Activated T-cell treated with anti-CD3 and anti-CD28 coated beads, Interleukin-2, amount 50 U/mL, for 4 hours (primary cell): ENCODE measurements around the gene TBC1D16. TPM values are rescaled to one million over a fixed set of nuclear protein-coding genes. Genes with fewer than 3 reads are reported as not detected.
A peak's percentile ranks its signal among the peaks of the same experiment; 100 is the strongest.

Source experiments
- ATAC-seq, 2 donors: fragments of 200-7000 bp; cut with Tn5 transposase; one replicate each; pipeline ENCODE4 v1.10.0; 2021
- DNase-seq: peaks from one replicate; pipeline ENCODE4 v3.0.0-alpha.2; 2020
- H3K27me3 Mint-ChIP-seq: one replicate; pipeline ENCODE4 v1.8.0; 2021; ENCODE audit warnings: low read depth, mixed read lengths
- H3K36me3 Mint-ChIP-seq: one replicate; pipeline ENCODE4 v1.8.0; 2022; ENCODE audit warnings: mixed read lengths; ENCODE audit not compliant: insufficient read depth
- H3K4me1 Mint-ChIP-seq: one replicate; pipeline ENCODE4 v1.8.0; 2021; ENCODE audit warnings: low read depth, mixed read lengths
- H3K4me3 Mint-ChIP-seq: one replicate; pipeline ENCODE4 v1.8.0; 2021; ENCODE audit warnings: mild to moderate bottlenecking, moderate library complexity, mixed read lengths
- H3K9me3 Mint-ChIP-seq: one replicate; pipeline ENCODE4 v1.8.0; 2021; ENCODE audit warnings: mixed read lengths
- total RNA-seq, 3 donors: library from RNA; stranded (reverse); gene quantifications; one replicate each; pipeline ENCODE4 v1.2.1, GENCODE V29; 2021

Gene TBC1D16
- total RNA-seq, 3 donors from 2014 or later: 2.2 to 3.3 (median 2.6) TPM

DNA sequence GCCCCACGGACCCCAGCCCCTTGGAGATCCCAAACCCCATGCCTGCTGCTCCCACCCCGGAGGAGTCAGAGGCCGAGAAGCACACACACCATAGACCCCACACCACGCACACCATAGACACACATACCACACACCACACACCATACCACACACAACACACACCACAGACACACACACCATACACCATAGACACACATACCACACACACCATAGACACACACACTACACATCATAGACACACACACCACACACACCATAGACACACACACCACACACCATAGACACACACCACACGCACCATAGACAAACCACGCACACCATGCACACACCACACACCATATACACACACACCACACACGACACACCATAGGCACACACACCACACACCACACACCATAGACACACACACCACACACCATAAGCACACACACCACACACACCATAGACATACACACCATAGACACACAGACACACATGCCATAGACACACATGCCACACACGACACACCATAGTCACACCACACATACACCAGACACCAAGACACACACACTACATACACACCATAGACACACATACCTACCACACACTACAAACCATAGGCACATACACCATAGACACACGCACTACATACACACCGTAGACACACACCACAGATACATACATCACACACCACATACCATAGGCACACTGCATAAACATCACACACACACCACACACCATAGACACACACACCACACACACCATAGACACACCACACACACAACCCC is 11.3 kb downstream of the TBC1D16 start:
- ATAC-seq (no peak), DNase-seq (no peak)
- Mint-ChIP-seq H3K4me1 (no peaks in the 10 kb centered on the region), H3K27me3 (peaks cover 2% of the 10 kb centered on the region), H3K4me3 (no peak overlapping the region), H3K9me3 (no peaks in the 10 kb centered on the region), H3K36me3 (no peaks in the 10 kb centered on the region)

GRCh38 chr17:80023481-80024205 is 12.0 kb downstream of the TBC1D16 start:
- no peaks in the 10 kb centered on the region for H3K36me3 Mint-ChIP-seq

DNA sequence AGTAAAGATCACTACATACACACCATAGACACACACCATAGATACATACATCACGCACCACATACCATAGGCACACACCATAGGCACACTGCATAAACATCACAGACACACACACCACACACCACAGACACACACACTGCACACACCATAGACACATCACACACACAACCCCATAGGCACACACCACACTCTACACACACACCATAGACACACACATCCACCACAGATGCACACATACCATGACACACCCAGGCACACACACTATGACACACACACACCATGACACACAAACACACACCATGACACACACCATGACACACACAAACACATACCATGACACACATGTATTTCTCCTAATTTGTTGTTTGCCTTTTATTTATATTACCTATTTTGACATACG is 14.1 kb downstream of the TBC1D16 start:
- Mint-ChIP-seq H3K27me3 (no peaks in the 10 kb centered on the region), H3K9me3 (no peaks in the 10 kb centered on the region), H3K36me3 (no peaks in the 10 kb centered on the region), H3K4me3 (no peak overlapping the region), H3K4me1 (no peaks in the 10 kb centered on the region)
- DNase-seq (no peak), ATAC-seq (no peak)

More at GRCh38 chr17:80023481-80024205, 12.0 kb downstream of the TBC1D16 start:
- no peak for DNase-seq
- Mint-ChIP-seq H3K27me3 (peaks cover 2% of the 10 kb centered on the region), H3K9me3 (no peaks in the 10 kb centered on the region), H3K4me3 (no peak overlapping the region), H3K4me1 (no peaks in the 10 kb centered on the region)
- ATAC-seq: no peak

DNA sequence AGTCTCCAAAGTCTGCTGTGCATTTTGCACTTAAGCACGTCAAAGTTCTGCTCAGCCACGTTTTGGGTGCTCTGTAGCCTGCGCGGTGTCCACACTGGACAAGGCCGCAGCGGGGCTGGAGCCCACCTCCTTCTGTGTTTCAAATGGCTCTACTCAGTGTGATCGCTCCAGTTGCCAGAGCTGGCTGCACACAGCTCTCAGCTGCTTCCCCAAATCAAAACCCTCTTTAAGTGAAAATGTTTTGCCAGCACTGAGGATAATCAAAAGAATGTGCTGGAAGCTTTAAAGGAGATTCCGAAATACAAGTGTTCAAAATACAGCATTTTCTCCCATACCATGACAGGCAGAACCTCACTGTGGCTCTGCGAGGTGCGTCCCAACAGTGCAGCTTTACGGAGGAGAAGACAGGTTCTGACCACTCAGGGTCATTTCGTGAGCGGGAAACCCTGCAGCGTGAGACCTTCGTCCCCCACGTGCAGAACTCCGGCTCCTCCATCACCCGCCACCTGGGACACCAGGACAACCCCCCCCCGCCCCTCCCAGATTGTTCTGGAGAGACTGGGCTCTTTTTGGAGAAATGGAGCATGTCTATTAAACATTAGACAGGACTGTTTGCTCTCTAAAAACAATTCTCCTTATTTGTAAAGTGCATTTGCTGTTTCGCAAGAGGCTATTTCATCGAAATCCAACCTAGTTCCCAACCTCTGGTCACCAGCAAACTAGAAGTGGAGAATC is 16.6 kb downstream of the TBC1D16 start:
- H3K9me3 Mint-ChIP-seq: no peaks in the 10 kb centered on the region
- DNase-seq (no peak), ATAC-seq (no peak)
- no peaks in the 10 kb centered on the region for H3K4me1 Mint-ChIP-seq
- H3K4me3 Mint-ChIP-seq: no peak overlapping the region
- H3K27me3 Mint-ChIP-seq: no peaks in the 10 kb centered on the region
- no peaks in the 10 kb centered on the region for H3K36me3 Mint-ChIP-seq

- DNase-seq (no peak), ATAC-seq (no peak)
- Mint-ChIP-seq H3K36me3 (peaks cover 2% of the 10 kb centered on the region), H3K4me1 (no peaks in the 10 kb centered on the region), H3K4me3 (no peak overlapping the region), H3K27me3 (no peaks in the 10 kb centered on the region), H3K9me3 (no peaks in the 10 kb centered on the region)
Observed at GRCh38 chr17:80017226-80018010, 18.3 kb downstream of the TBC1D16 start.

DNA sequence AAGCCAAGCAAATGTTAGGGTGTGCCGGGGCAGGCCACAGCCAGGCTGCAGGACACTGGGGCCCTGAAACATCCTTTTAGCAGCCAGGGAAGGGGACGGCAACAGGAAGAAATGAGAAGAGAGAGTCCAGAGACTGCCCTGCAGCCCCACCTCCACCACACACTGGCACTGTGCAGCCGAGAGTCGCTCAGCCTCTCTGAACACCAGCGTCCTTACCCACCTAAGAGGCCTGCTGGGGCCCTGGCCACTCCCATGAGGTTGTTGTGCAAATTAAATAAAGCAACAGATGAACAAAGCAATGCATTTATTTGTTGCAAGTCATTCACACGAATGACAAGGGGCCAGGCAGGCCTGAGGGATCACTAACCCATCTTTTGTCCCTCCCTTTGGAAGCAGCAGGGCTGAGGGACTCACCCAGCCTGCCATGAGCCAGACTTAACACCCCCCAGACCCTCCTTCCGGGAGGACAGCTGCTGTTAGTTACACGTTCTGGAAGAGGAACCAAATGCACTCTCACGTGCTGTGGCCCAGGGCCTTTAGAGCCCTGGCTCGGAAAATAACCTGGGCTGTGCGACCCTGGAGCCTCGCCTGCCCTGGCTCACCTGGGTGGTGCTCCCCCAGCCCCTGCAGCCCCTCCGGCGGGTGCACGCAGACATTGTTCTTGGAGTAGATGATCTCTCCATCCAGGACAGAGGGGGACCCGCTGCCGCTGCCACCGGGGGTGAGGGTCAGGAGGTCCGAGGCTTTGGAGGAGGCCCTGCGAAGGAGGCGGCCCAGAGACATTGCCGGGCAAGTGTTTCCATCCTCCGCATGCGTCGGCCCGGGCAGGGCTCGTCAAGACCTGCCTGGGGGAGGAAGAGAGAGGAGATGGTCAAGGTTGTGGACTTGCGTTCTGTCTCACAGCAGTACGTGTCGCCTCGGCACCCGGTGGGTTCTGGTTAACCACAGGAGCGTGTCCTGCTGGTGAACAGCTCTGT is 22.6 kb downstream of the TBC1D16 start:
- peaks cover 2% of the 10 kb centered on the region for H3K36me3 Mint-ChIP-seq
- no peaks in the 10 kb centered on the region for H3K9me3 Mint-ChIP-seq
- no peaks in the 10 kb centered on the region for H3K27me3 Mint-ChIP-seq
- no peak overlapping the region for H3K4me3 Mint-ChIP-seq
- no peak for ATAC-seq
- no peak for DNase-seq
- no peaks in the 10 kb centered on the region for H3K4me1 Mint-ChIP-seq

- H3K27me3 Mint-ChIP-seq: no peaks in the 10 kb centered on the region
- DNase-seq (no peak), ATAC-seq (no peak)
- no peaks in the 10 kb centered on the region for H3K9me3 Mint-ChIP-seq
- no peak overlapping the region for H3K4me3 Mint-ChIP-seq
- H3K36me3 Mint-ChIP-seq: peaks cover 2% of the 10 kb centered on the region
- no peaks in the 10 kb centered on the region for H3K4me1 Mint-ChIP-seq
Observed at GRCh38 chr17:80011989-80012555, 23.6 kb downstream of the TBC1D16 start.

GRCh38 chr17:80010283-80010858 is 25.3 kb downstream of the TBC1D16 start:
- DNase-seq: no peak
- Mint-ChIP-seq H3K27me3 (no peaks in the 10 kb centered on the region), H3K4me3 (no peak overlapping the region), H3K4me1 (peaks cover 5% of the 10 kb centered on the region), H3K9me3 (no peaks in the 10 kb centered on the region), H3K36me3 (peaks cover 2% of the 10 kb centered on the region)
- no peak for ATAC-seq

DNA sequence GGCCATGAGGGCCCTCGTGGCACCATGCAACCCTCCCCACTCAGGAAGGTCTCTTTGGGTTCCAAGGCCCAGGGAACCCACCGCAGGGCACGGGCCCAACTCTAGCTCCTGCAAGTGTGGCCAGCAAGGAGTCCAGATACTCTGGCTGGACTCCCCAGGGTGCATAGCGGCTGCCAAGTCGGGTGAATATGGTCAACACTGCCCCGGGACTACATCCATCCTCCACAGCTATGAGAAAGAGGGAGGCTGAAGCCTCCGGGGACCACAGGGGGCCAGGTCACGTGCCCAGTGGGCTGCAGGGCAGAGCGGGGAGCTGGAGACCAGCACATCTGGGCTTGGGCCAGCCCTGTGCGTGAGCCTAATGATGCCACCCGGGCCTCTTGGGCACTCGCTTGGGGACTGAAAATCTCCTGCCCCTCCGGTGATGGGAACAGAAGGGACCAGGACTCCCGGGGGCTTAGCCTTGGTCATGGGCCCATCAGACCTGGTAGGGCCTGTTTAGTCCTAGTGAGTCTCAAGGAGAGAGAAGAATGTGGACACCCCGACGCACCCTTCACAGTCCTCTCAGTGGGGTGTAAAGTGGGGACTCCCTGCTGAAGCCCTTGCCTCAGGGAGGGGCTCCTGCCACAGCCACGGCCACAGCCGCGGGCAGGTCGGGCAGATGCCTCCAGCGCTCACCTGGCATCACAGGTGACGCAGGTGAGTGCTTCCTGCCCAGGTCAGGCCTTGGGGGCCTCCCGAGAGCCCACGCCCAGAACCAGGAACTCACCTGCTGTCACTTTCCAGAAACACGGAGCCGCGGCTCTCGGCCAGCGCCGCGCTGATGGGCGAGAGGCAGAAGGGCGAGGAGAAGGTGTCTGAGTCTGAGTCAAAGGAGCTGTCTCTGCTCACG is 26.0 kb downstream of the TBC1D16 start:
- H3K4me3 Mint-ChIP-seq: no peak overlapping the region
- no peaks in the 10 kb centered on the region for H3K9me3 Mint-ChIP-seq
- no peaks in the 10 kb centered on the region for H3K27me3 Mint-ChIP-seq
- peaks cover 5% of the 10 kb centered on the region for H3K4me1 Mint-ChIP-seq
- peaks cover 2% of the 10 kb centered on the region for H3K36me3 Mint-ChIP-seq
- DNase-seq (no peak), ATAC-seq (no peak)

GRCh38 chr17:80008848-80009247 is 26.8 kb downstream of the TBC1D16 start:
- no peaks in the 10 kb centered on the region for H3K27me3 Mint-ChIP-seq
- H3K36me3 Mint-ChIP-seq: peaks cover 2% of the 10 kb centered on the region
- peaks cover 5% of the 10 kb centered on the region for H3K4me1 Mint-ChIP-seq
- no peaks in the 10 kb centered on the region for H3K9me3 Mint-ChIP-seq
- ATAC-seq (no peak), DNase-seq (no peak)
- no peak overlapping the region for H3K4me3 Mint-ChIP-seq

GRCh38 chr17:80008383-80008840 is 27.3 kb downstream of the TBC1D16 start:
- H3K36me3 Mint-ChIP-seq: peaks cover 2% of the 10 kb centered on the region
- ATAC-seq: peak; percentile 90 to 94
- peaks cover 5% of the 10 kb centered on the region for H3K4me1 Mint-ChIP-seq
- no peaks in the 10 kb centered on the region for H3K9me3 Mint-ChIP-seq
- DNase-seq: peak; percentile 72
- no peak overlapping the region for H3K4me3 Mint-ChIP-seq
- H3K27me3 Mint-ChIP-seq: no peaks in the 10 kb centered on the region

GRCh38 chr17:80007939-80008338 is 27.7 kb downstream of the TBC1D16 start:
- ATAC-seq (no peak), DNase-seq (no peak)
- H3K36me3 Mint-ChIP-seq: peaks cover 2% of the 10 kb centered on the region
- H3K4me3 Mint-ChIP-seq: no peak overlapping the region
- no peaks in the 10 kb centered on the region for H3K9me3 Mint-ChIP-seq
- no peaks in the 10 kb centered on the region for H3K27me3 Mint-ChIP-seq
- peaks cover 5% of the 10 kb centered on the region for H3K4me1 Mint-ChIP-seq
